ENCODE data around the gene SMARCA2.

The SMARCA2 gene

GRCh38 chr9:2241836-2242741 lies 226.9 kb downstream of the SMARCA2 start:
- peak overlapping the region; percentile 40 for H3K27ac ChIP-seq (ENCODE audit: low read depth, low read length)
- H3K9ac ChIP-seq (ENCODE audit: low read length): peak overlapping the region; percentile 52
- H3K4me3 ChIP-seq (ENCODE audit: low read length): peak overlapping the region; percentile 87
- H3K36me3 ChIP-seq (ENCODE audit: control insufficient read depth, insufficient read depth, low read length): no peaks in the 10 kb centered on the region
- H3K27me3 ChIP-seq (ENCODE audit: control insufficient read depth, insufficient read depth, low read length): no peaks in the 10 kb centered on the region
- no peaks in the 10 kb centered on the region for H3K4me1 ChIP-seq (ENCODE audit: control insufficient read depth, insufficient read depth, low read length)

- H3K4me3 ChIP-seq (ENCODE audit: low read length): peak overlapping the region; percentile 87
- no peaks in the 10 kb centered on the region for H3K27me3 ChIP-seq (ENCODE audit: control insufficient read depth, insufficient read depth, low read length)
- no peak overlapping the region for H3K27ac ChIP-seq (ENCODE audit: low read depth, low read length)
- H3K9ac ChIP-seq (ENCODE audit: low read length): no peak overlapping the region
- H3K36me3 ChIP-seq (ENCODE audit: control insufficient read depth, insufficient read depth, low read length): no peaks in the 10 kb centered on the region
- no peaks in the 10 kb centered on the region for H3K4me1 ChIP-seq (ENCODE audit: control insufficient read depth, insufficient read depth, low read length)
These were observed 227.7 kb downstream of the SMARCA2 start for GRCh38 chr9:2242831-2243330.

All from rectal smooth muscle tissue (tissue), 1 donor.